DOHH2 (cell line): ENCODE results near the gene HHEX.

Experiments used
- CTCF ChIP-seq: fragments of 200-600 bp; sonication (generic); IDR thresholded peaks from one replicate; pipeline ENCODE4 v1.5.1; 2014; ENCODE audit warnings: antibody characterized with exemption, mild to moderate bottlenecking, low read depth, low read length; ENCODE audit not compliant: poor library complexity, severe bottlenecking
- EZH2phosphoT487 ChIP-seq: fragments of 200-600 bp; sonication (generic); IDR thresholded peaks from 2 replicates; pipeline ENCODE4 v1.6.1; 2017; ENCODE audit warnings: borderline replicate concordance, mild to moderate bottlenecking, antibody characterized with exemption, low read length, moderate library complexity, mixed read lengths

GRCh38 chr10:92690211-92690914 is 608 bp downstream of the HHEX start:
- TF ChIP-seq CTCF (peak; percentile 16), EZH2phosphoT487 (peak; percentile 79; the same call in 1 of the 2 replicates)
